8988T (cell line): Measurements from ENCODE around the gene SLC28A1.
"Not testable (repeated sequence)": the region's sequence is repeated elsewhere in the genome, so short reads cannot be mapped to it uniquely, and the experiment has no call there.

Experiments
- DNase-seq: peaks from one replicate; pipeline ENCODE4 v3.0.0; 2011

SLC28A1 gene

GRCh38 chr15:84862214-84862975, 22.1 kb upstream of the SLC28A1 start:
- DNase-seq: no peak

- DNase-seq: no peak
These were observed 20.7 kb upstream of the SLC28A1 start for GRCh38 chr15:84863565-84864443.

- no peak for DNase-seq
These were observed 20.0 kb upstream of the SLC28A1 start for GRCh38 chr15:84864444-84864795.

GRCh38 chr15:84865074-84865569, 19.3 kb upstream of the SLC28A1 start:
- DNase-seq: no peak

- DNase-seq: no peak
These were observed 16.2 kb upstream of the SLC28A1 start for GRCh38 chr15:84868037-84868880.

GRCh38 chr15:84869510-84869909, 15.0 kb upstream of the SLC28A1 start:
- no peak for DNase-seq

GRCh38 chr15:84871428-84871985, 13.0 kb upstream of the SLC28A1 start:
- no peak for DNase-seq

- no peak for DNase-seq
These were observed 12.2 kb upstream of the SLC28A1 start for GRCh38 chr15:84872009-84872910.

- no peak for DNase-seq
These were observed 10.5 kb upstream of the SLC28A1 start for GRCh38 chr15:84873997-84874396.

- no peak for DNase-seq
These were observed 9.3 kb upstream of the SLC28A1 start for GRCh38 chr15:84874981-84875699.

- no peak for DNase-seq
These were observed 8.2 kb upstream of the SLC28A1 start for GRCh38 chr15:84876269-84876668.

- DNase-seq: not testable (repeated sequence)
These were observed 6.8 kb upstream of the SLC28A1 start for GRCh38 chr15:84877701-84878100.

- peak; percentile 33 for DNase-seq
These were observed 6.0 kb upstream of the SLC28A1 start for GRCh38 chr15:84878504-84878903.

- no peak for DNase-seq
These were observed 5.2 kb upstream of the SLC28A1 start for GRCh38 chr15:84879088-84879780.

- DNase-seq: no peak
These were observed 4.5 kb upstream of the SLC28A1 start for GRCh38 chr15:84880007-84880406.

- DNase-seq: no peak
These were observed 3.5 kb upstream of the SLC28A1 start for GRCh38 chr15:84880822-84881519.

GRCh38 chr15:84881520-84881830, 3.0 kb upstream of the SLC28A1 start:
- DNase-seq: no peak

GRCh38 chr15:84883466-84883865, 996 bp upstream of the SLC28A1 start:
- no peak for DNase-seq

- no peak for DNase-seq
These were observed 1.3 kb downstream of the SLC28A1 start for GRCh38 chr15:84885801-84886200.
